ENCODE results near the gene TMEM214.

TMEM214 gene

GRCh38 chr2:27014771-27015433 is 17.9 kb upstream of the TMEM214 start:
- POLR2A ChIA-PET, result no interaction called here
- DNase-seq (ENCODE audit: extremely low spot score), result no peak
- TF ChIP-seq, protein P1, sequence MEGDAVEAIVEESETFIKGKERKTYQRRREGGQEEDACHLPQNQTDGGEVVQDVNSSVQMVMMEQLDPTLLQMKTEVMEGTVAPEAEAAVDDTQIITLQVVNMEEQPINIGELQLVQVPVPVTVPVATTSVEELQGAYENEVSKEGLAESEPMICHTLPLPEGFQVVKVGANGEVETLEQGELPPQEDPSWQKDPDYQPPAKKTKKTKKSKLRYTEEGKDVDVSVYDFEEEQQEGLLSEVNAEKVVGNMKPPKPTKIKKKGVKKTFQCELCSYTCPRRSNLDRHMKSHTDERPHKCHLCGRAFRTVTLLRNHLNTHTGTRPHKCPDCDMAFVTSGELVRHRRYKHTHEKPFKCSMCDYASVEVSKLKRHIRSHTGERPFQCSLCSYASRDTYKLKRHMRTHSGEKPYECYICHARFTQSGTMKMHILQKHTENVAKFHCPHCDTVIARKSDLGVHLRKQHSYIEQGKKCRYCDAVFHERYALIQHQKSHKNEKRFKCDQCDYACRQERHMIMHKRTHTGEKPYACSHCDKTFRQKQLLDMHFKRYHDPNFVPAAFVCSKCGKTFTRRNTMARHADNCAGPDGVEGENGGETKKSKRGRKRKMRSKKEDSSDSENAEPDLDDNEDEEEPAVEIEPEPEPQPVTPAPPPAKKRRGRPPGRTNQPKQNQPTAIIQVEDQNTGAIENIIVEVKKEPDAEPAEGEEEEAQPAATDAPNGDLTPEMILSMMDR (IDR thresholded peaks at IDR 0.05; ENCODE audit: control extremely low read depth, extremely low read depth, low read depth, missing control alignments), result no peak
- CTCF ChIA-PET, result interaction anchor here (0.8 to 12.3 kb wide), 8 partner anchors 10 to 266 kb away, joined by 3 to 244 read pairs (median 4); no protein-coding TSS in a partner anchor

- CTCF ChIA-PET, result interaction anchor here (0.9 to 12.3 kb wide), 19 partner anchors 9 to 286 kb away, joined by 3 to 244 read pairs (median 6); partner anchors contain the start of gene TMEM214
- TF ChIP-seq, protein P1 (IDR thresholded peaks at IDR 0.05; ENCODE audit: control extremely low read depth, extremely low read depth, low read depth, missing control alignments), result peak; percentile 46
- DNase-seq (ENCODE audit: extremely low spot score), result peak; percentile 68
- POLR2A ChIA-PET, result interaction anchor here (0.6 kb wide), 1 partner anchor 739 kb away, joined by 3 read pairs; no protein-coding TSS in a partner anchor
Observed at GRCh38 chr2:27016801-27017325, 15.9 kb upstream of the TMEM214 start.

GRCh38 chr2:27018142-27018541 is 14.6 kb upstream of the TMEM214 start:
- ChIA-PET CTCF (interaction anchor here (1.9 to 12.3 kb wide), 6 partner anchors 8 to 172 kb away, joined by 9 to 244 read pairs (median 16); partner anchors contain the start of gene TMEM214), POLR2A (no interaction called here)
- DNase-seq (ENCODE audit: extremely low spot score), result no peak
- TF ChIP-seq, protein P1 (IDR thresholded peaks at IDR 0.05; ENCODE audit: control extremely low read depth, extremely low read depth, low read depth, missing control alignments), result no peak

- DNase-seq (ENCODE audit: extremely low spot score), result no peak
- TF ChIP-seq, protein P1 (IDR thresholded peaks at IDR 0.05; ENCODE audit: control extremely low read depth, extremely low read depth, low read depth, missing control alignments), result no peak
- ChIA-PET CTCF (interaction anchor here (1.1 to 12.3 kb wide), 4 partner anchors 53 to 260 kb away, joined by 3 to 244 read pairs (median 10); no protein-coding TSS in a partner anchor), POLR2A (no interaction called here)
Observed at GRCh38 chr2:27019459-27019858, 13.3 kb upstream of the TMEM214 start.

DNA sequence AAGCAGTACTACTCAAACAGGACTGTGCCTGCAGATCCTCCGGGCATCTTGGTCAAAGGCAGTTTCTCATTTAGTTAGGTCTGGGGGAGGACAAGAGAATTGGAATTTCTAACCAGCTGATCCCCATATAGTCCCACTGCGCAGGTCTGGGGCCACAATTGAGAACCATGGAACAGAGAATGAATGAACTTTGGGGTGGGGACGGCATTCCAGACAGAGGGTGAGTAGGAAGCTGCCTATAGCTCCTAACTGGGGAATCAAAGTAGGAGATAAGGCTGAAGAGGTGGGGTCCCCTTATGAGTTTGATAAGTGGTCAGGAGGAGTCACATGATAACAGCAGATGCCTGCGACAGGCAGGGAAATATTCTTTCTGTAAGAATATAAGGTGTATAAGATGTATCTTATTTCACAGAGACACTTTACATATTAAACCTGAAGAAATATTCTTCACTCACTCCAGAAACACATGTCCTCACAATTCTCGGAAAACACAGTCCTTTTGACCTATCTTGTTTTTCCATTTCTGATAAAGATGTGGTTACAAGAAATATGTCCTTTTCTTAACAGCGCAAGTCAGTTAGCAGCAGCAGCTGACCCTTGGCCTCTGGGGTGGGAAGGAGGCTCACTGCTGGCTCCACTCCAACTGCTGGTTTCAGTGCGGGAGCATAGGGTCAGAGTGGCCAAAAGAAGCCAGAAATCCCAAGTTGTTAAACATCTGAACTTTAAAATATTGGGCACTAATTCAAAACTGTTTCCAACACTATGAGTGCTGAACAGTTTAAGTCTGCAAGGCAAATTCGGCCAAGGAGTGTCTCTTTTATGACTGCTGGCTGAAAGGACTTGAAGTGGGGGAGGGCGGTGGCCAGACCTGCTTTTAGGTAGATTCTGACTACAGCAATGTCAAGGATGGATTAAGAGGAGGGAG is 12.6 kb upstream of the TMEM214 start:
- DNase-seq (ENCODE audit: extremely low spot score), result no peak
- TF ChIP-seq, protein P1 (IDR thresholded peaks at IDR 0.05; ENCODE audit: control extremely low read depth, extremely low read depth, low read depth, missing control alignments), result no peak
- ChIA-PET CTCF (interaction anchor here (1.1 to 12.3 kb wide), 3 partner anchors 53 to 260 kb away, joined by 3 to 244 read pairs (median 3); no protein-coding TSS in a partner anchor), POLR2A (interaction anchor here (0.6 kb wide), 1 partner anchor 298 kb away, joined by 3 read pairs; no protein-coding TSS in a partner anchor)
